Measurements from ENCODE around the gene MARCHF10. TPM values are rescaled to one million over a fixed set of nuclear protein-coding genes. Genes with fewer than 3 reads are reported as not detected.

The MARCHF10 gene
- total and polyA plus RNA-seq, 3 donors from 2014 or later = 61.5 to 266 (median 118) TPM

GRCh38 chr17:62825182-62825581, 17.1 kb upstream of the MARCHF10 start:
- no peaks in the 10 kb centered on the region for H3K27me3 ChIP-seq
- 91 to 92% methylated on average over 3 of the region's 3 CpGs for WGBS, 2 donors
- H3K9me3 ChIP-seq = no peaks in the 10 kb centered on the region
- DNase-seq = no peak
- TF ChIP-seq POLR2A (IDR thresholded peaks at IDR 0.05) (no peak), CTCF (IDR thresholded peaks at IDR 0.05) (no peak)
- no peak overlapping the region for H3K4me3 ChIP-seq
- no peaks in the 10 kb centered on the region for H3K36me3 ChIP-seq (ENCODE audit: low read depth, missing control alignments)
- intact Hi-C loops (cut with DNase I; ENCODE audit: low total_unique reads) = no loop called here
- no peak overlapping the region for H3K27ac ChIP-seq
- H3K4me1 ChIP-seq = peaks cover 38% of the 10 kb centered on the region

GRCh38 chr17:62824290-62825131, 16.4 kb upstream of the MARCHF10 start:
- intact Hi-C loops (cut with DNase I; ENCODE audit: low total_unique reads) = no loop called here
- Histone ChIP-seq H3K9me3 (no peaks in the 10 kb centered on the region), H3K4me1 (peaks cover 45% of the 10 kb centered on the region), H3K27me3 (no peaks in the 10 kb centered on the region), H3K36me3 (ENCODE audit: low read depth, missing control alignments) (no peaks in the 10 kb centered on the region), H3K4me3 (no peak overlapping the region), H3K27ac (no peak overlapping the region)
- TF ChIP-seq POLR2A (IDR thresholded peaks at IDR 0.05) = no peak
- TF ChIP-seq CTCF (IDR thresholded peaks at IDR 0.05) = no peak
- DNase-seq = no peak
- WGBS, 2 donors = 75 to 87% methylated on average over 7 of the region's 7 CpGs

- 66 to 79% methylated on average over 8 of the region's 8 CpGs for WGBS, 2 donors
- no peaks in the 10 kb centered on the region for H3K27me3 ChIP-seq
- no peak overlapping the region for H3K4me3 ChIP-seq
- intact Hi-C loops (cut with DNase I; ENCODE audit: low total_unique reads) = no loop called here
- no peaks in the 10 kb centered on the region for H3K36me3 ChIP-seq (ENCODE audit: low read depth, missing control alignments)
- DNase-seq = peak; percentile 39
- peak overlapping the region in 1 of 2 donors; percentile 61 for H3K27ac ChIP-seq
- H3K4me1 ChIP-seq = peaks cover 48% of the 10 kb centered on the region
- TF ChIP-seq POLR2A (IDR thresholded peaks at IDR 0.05) (no peak), CTCF (IDR thresholded peaks at IDR 0.05) (no peak)
- H3K9me3 ChIP-seq = no peaks in the 10 kb centered on the region
Measured at GRCh38 chr17:62823111-62823893, 15.2 kb upstream of the MARCHF10 start.

- intact Hi-C loops (cut with DNase I; ENCODE audit: low total_unique reads) = no loop called here
- TF ChIP-seq CTCF (IDR thresholded peaks at IDR 0.05) = no peak
- TF ChIP-seq POLR2A (IDR thresholded peaks at IDR 0.05) = no peak
Measured at GRCh38 chr17:62822080-62822904, 14.2 kb upstream of the MARCHF10 start.

More at GRCh38 chr17:62822080-62822904, 14.2 kb upstream of the MARCHF10 start:
- H3K27me3 ChIP-seq = no peaks in the 10 kb centered on the region
- 66 to 81% methylated on average over 11 of the region's 11 CpGs for WGBS, 2 donors
- peak overlapping the region; percentile 14 to 61 for H3K27ac ChIP-seq
- no peaks in the 10 kb centered on the region for H3K9me3 ChIP-seq
- no peaks in the 10 kb centered on the region for H3K36me3 ChIP-seq (ENCODE audit: low read depth, missing control alignments)
- DNase-seq = peak; percentile 25
- no peak overlapping the region for H3K4me3 ChIP-seq
- H3K4me1 ChIP-seq = peaks cover 44% of the 10 kb centered on the region

Measured in testis (tissue), 3 donors.